ENCODE data around the gene CCDC97.

CCDC97 gene

GRCh38 chr19:41330946-41331678 lies 21.1 kb downstream of the CCDC97 start:
- H3K36me3 ChIP-seq (replicated peaks), result peaks cover 66% of the 10 kb centered on the region
- DNase-seq, result no peak
- no peaks in the 10 kb centered on the region for H3K27me3 ChIP-seq (replicated peaks)
- no peak for TF ChIP-seq CTCF (IDR thresholded peaks at IDR 0.05; ENCODE audit: low read depth, low read length, missing control alignments)
- H3K4me3 ChIP-seq (ENCODE audit: low read depth, low read length), result no peak overlapping the region
- in situ Hi-C loops (cut with HindIII; ENCODE audit: low pct_ligation_motif_present, low sequenced_read_pairs), result no loop called here
- no peak overlapping the region for H3K27ac ChIP-seq

- Histone ChIP-seq H3K36me3 (replicated peaks) (peaks cover 69% of the 10 kb centered on the region), H3K4me3 (ENCODE audit: low read depth, low read length) (no peak overlapping the region), H3K27me3 (replicated peaks) (no peaks in the 10 kb centered on the region), H3K27ac (no peak overlapping the region)
- TF ChIP-seq CTCF (IDR thresholded peaks at IDR 0.05; ENCODE audit: low read depth, low read length, missing control alignments), result no peak
- no peak for DNase-seq
- in situ Hi-C loops (cut with HindIII; ENCODE audit: low pct_ligation_motif_present, low sequenced_read_pairs), result no loop called here
Observed at GRCh38 chr19:41332000-41332399, 22.0 kb downstream of the CCDC97 start.

GRCh38 chr19:41332468-41332867 lies 22.5 kb downstream of the CCDC97 start:
- in situ Hi-C loops (cut with HindIII; ENCODE audit: low pct_ligation_motif_present, low sequenced_read_pairs), result no loop called here
- H3K36me3 ChIP-seq (replicated peaks), result peaks cover 73% of the 10 kb centered on the region
- no peak overlapping the region for H3K27ac ChIP-seq

GRCh38 chr19:41334793-41335192 lies 24.8 kb downstream of the CCDC97 start:
- no peak for TF ChIP-seq CTCF (IDR thresholded peaks at IDR 0.05; ENCODE audit: low read depth, low read length, missing control alignments)
- Histone ChIP-seq H3K36me3 (replicated peaks) (peaks cover 76% of the 10 kb centered on the region), H3K27ac (no peak overlapping the region)

More at GRCh38 chr19:41332468-41332867, 22.5 kb downstream of the CCDC97 start:
- Histone ChIP-seq H3K27me3 (replicated peaks) (no peaks in the 10 kb centered on the region), H3K4me3 (ENCODE audit: low read depth, low read length) (no peak overlapping the region)
- no peak for DNase-seq
- TF ChIP-seq CTCF (IDR thresholded peaks at IDR 0.05; ENCODE audit: low read depth, low read length, missing control alignments), result no peak

GRCh38 chr19:41335467-41335866 lies 25.5 kb downstream of the CCDC97 start:
- DNase-seq, result no peak
- Histone ChIP-seq H3K27me3 (replicated peaks) (no peaks in the 10 kb centered on the region), H3K4me3 (ENCODE audit: low read depth, low read length) (no peak overlapping the region), H3K36me3 (replicated peaks) (peaks cover 74% of the 10 kb centered on the region), H3K27ac (no peak overlapping the region)
- no peak for TF ChIP-seq CTCF (IDR thresholded peaks at IDR 0.05; ENCODE audit: low read depth, low read length, missing control alignments)
- in situ Hi-C loops (cut with HindIII; ENCODE audit: low pct_ligation_motif_present, low sequenced_read_pairs), result no loop called here

More at GRCh38 chr19:41334793-41335192, 24.8 kb downstream of the CCDC97 start:
- H3K4me3 ChIP-seq (ENCODE audit: low read depth, low read length), result no peak overlapping the region
- DNase-seq, result no peak
- in situ Hi-C loops (cut with HindIII; ENCODE audit: low pct_ligation_motif_present, low sequenced_read_pairs), result no loop called here
- no peaks in the 10 kb centered on the region for H3K27me3 ChIP-seq (replicated peaks)

GRCh38 chr19:41339936-41340335 lies 30.0 kb downstream of the CCDC97 start:
- no peak overlapping the region for H3K27ac ChIP-seq
- H3K36me3 ChIP-seq (replicated peaks), result peaks cover 79% of the 10 kb centered on the region
- no peak for TF ChIP-seq CTCF (IDR thresholded peaks at IDR 0.05; ENCODE audit: low read depth, low read length, missing control alignments)
- no peaks in the 10 kb centered on the region for H3K27me3 ChIP-seq (replicated peaks)
- in situ Hi-C loops (cut with HindIII; ENCODE audit: low pct_ligation_motif_present, low sequenced_read_pairs), result no loop called here
- no peak for DNase-seq
- H3K4me3 ChIP-seq (ENCODE audit: low read depth, low read length), result no peak overlapping the region

Measured in brain microvascular endothelial cell (primary cell).